HFFc6 (cell line): Measurements from ENCODE around the gene TSEN54. TPM values are rescaled to one million over a fixed set of nuclear protein-coding genes. Genes with fewer than 3 reads are reported as not detected.

Source experiments
- DNase-seq: peaks from one replicate; pipeline ENCODE4 v3.0.0-alpha.2; 2018
- H3K27ac Mint-ChIP-seq: 2 replicates; pipeline ENCODE4 v1.8.0; 2020; ENCODE audit warnings: mild to moderate bottlenecking, mixed read lengths
- H3K27me3 Mint-ChIP-seq: 2 replicates; pipeline ENCODE4 v1.8.0; 2021; ENCODE audit warnings: mild to moderate bottlenecking, moderate library complexity, mixed read lengths; ENCODE audit not compliant: insufficient read depth
- H3K36me3 Mint-ChIP-seq: 2 replicates; pipeline ENCODE4 v1.8.0; 2021; ENCODE audit warnings: low read depth, mixed read lengths
- H3K4me1 Mint-ChIP-seq: 2 replicates; pipeline ENCODE4 v1.8.0; 2020; ENCODE audit warnings: low read depth, mixed read lengths
- H3K4me3 Mint-ChIP-seq: 2 replicates; pipeline ENCODE4 v1.8.0; 2020; ENCODE audit warnings: mild to moderate bottlenecking, moderate library complexity, mixed read lengths
- H3K9me3 Mint-ChIP-seq: 2 replicates; pipeline ENCODE4 v1.8.0; 2020; ENCODE audit warnings: mild to moderate bottlenecking, mixed read lengths
- CTCF ChIP-seq: fragments of 200-600 bp; sonication (generic); IDR thresholded peaks from 2 replicates; pipeline ENCODE4 v1.5.0; 2021; ENCODE audit warnings: antibody characterized with exemption, mild to moderate bottlenecking
- total RNA-seq, 6 experiments: library from RNA; stranded (reverse); fragmentation: NEBNext Ultra II Directional; extraction: Animal tissue kit (Norgen Biotek cat#: 25700); gene quantifications; 2 replicates in 1 of 6; 3 replicates in 5 of 6; pipeline ENCODE4 v1.2.3, GENCODE V29; 2021

TSEN54 gene
- total RNA-seq, 6 experiments from 2014 or later: 8.7 to 11.1 (median 9.4) TPM

DNA sequence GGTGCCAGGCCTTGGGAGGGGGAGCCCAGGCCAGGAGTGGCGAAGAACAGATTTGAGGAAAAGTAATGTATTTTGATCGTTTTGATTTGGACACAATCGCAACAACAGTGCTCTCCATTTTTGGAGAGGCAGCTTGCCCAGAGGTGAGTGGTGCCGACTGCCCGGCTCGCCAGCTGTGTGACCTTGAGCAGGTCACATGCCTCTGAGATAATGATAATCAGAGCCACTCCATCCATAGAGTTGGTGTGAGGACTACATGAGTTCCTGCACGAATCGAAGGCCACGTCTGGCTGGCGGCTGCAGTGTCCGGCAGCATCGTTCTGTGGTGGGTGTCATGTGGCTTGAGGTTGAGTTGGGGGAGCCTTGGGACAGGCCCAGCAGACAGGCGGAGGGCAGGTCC, 29.9 kb downstream of the TSEN54 start:
- Mint-ChIP-seq H3K4me1 (no peaks in the 10 kb centered on the region), H3K9me3 (no peaks in the 10 kb centered on the region), H3K27ac (no peak overlapping the region), H3K27me3 (peaks cover 36% of the 10 kb centered on the region), H3K4me3 (no peak overlapping the region), H3K36me3 (no peaks in the 10 kb centered on the region)
- DNase-seq: no peak
- TF ChIP-seq CTCF: no peak

GRCh38 chr17:75547091-75547490, 30.8 kb downstream of the TSEN54 start:
- no peak for TF ChIP-seq CTCF
- Mint-ChIP-seq H3K27me3 (peaks cover 33% of the 10 kb centered on the region), H3K27ac (no peak overlapping the region), H3K36me3 (no peaks in the 10 kb centered on the region), H3K4me1 (no peaks in the 10 kb centered on the region), H3K4me3 (no peak overlapping the region), H3K9me3 (no peaks in the 10 kb centered on the region)
- no peak for DNase-seq

GRCh38 chr17:75548813-75549212, 32.5 kb downstream of the TSEN54 start:
- H3K36me3 Mint-ChIP-seq: no peaks in the 10 kb centered on the region
- H3K4me3 Mint-ChIP-seq: no peak overlapping the region
- H3K9me3 Mint-ChIP-seq: no peaks in the 10 kb centered on the region
- TF ChIP-seq CTCF: no peak
- H3K27me3 Mint-ChIP-seq: peaks cover 26% of the 10 kb centered on the region
- DNase-seq: no peak
- H3K4me1 Mint-ChIP-seq: peaks cover 14% of the 10 kb centered on the region
- no peak overlapping the region for H3K27ac Mint-ChIP-seq

GRCh38 chr17:75549246-75550138, 33.2 kb downstream of the TSEN54 start:
- Mint-ChIP-seq H3K4me3 (no peak overlapping the region), H3K9me3 (no peaks in the 10 kb centered on the region), H3K27me3 (peaks cover 21% of the 10 kb centered on the region), H3K27ac (no peak overlapping the region), H3K36me3 (no peaks in the 10 kb centered on the region), H3K4me1 (peaks cover 14% of the 10 kb centered on the region)
- no peak for TF ChIP-seq CTCF
- no peak for DNase-seq

- TF ChIP-seq CTCF: no peak
- no peak for DNase-seq
Observed at GRCh38 chr17:75550139-75550465, 33.8 kb downstream of the TSEN54 start.

More at GRCh38 chr17:75550139-75550465, 33.8 kb downstream of the TSEN54 start:
- Mint-ChIP-seq H3K36me3 (no peaks in the 10 kb centered on the region), H3K4me1 (peaks cover 14% of the 10 kb centered on the region), H3K27ac (no peak overlapping the region), H3K9me3 (no peaks in the 10 kb centered on the region), H3K4me3 (no peak overlapping the region), H3K27me3 (peaks cover 20% of the 10 kb centered on the region)
